Dermis blood vessel endothelial cell (primary cell): ENCODE results near the gene SCD. TPM values are rescaled to one million over a fixed set of nuclear protein-coding genes. Genes with fewer than 3 reads are reported as not detected.
"Not testable (repeated sequence)": the region's sequence is repeated elsewhere in the genome, so short reads cannot be mapped to it uniquely, and the experiment has no call there.

ENCODE experiments used
- DNase-seq: peaks from one replicate; pipeline ENCODE4 v3.0.0; 2010
- total RNA-seq: library from RNA; depleted of rRNA; stranded (reverse); fragments of >200 nt; gene quantifications from 2 replicates; pipeline ENCODE4 v1.2.3, GENCODE V29; 2014

The SCD gene
- total RNA-seq, 1 donor from 2014 or later, result 62.3 TPM

DNA sequence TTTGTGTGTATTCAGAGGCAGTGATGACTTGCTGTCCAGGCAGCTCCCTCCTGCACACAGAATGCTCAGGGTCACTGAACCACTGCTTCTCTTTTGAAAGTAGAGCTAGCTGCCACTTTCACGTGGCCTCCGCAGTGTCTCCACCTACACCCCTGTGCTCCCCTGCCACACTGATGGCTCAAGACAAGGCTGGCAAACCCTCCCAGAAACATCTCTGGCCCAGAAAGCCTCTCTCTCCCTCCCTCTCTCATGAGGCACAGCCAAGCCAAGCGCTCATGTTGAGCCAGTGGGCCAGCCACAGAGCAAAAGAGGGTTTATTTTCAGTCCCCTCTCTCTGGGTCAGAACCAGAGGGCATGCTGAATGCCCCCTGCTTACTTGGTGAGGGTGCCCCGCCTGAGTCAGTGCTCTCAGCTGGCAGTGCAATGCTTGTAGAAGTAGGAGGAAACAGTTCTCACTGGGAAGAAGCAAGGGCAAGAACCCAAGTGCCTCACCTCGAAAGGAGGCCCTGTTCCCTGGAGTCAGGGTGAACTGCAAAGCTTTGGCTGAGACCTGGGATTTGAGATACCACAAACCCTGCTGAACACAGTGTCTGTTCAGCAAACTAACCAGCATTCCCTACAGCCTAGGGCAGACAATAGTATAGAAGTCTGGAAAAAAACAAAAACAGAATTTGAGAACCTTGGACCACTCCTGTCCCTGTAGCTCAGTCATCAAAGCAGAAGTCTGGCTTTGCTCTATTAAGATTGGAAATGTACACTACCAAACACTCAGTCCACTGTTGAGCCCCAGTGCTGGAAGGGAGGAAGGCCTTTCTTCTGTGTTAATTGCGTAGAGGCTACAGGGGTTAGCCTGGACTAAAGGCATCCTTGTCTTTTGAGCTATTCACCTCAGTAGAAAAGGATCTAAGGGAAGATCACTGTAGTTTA, 15.8 kb downstream of the SCD start:
- DNase-seq, result no peak

DNA sequence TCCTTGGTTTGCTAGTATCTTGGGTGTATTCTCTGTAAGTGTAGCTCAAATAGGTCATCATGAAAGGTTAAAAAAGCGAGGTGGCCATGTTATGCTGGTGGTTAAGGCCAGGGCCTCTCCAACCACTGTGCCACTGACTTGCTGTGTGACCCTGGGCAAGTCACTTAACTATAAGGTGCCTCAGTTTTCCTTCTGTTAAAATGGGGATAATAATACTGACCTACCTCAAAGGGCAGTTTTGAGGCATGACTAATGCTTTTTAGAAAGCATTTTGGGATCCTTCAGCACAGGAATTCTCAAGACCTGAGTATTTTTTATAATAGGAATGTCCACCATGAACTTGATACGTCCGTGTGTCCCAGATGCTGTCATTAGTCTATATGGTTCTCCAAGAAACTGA, 17.1 kb downstream of the SCD start:
- DNase-seq, result no peak

DNA sequence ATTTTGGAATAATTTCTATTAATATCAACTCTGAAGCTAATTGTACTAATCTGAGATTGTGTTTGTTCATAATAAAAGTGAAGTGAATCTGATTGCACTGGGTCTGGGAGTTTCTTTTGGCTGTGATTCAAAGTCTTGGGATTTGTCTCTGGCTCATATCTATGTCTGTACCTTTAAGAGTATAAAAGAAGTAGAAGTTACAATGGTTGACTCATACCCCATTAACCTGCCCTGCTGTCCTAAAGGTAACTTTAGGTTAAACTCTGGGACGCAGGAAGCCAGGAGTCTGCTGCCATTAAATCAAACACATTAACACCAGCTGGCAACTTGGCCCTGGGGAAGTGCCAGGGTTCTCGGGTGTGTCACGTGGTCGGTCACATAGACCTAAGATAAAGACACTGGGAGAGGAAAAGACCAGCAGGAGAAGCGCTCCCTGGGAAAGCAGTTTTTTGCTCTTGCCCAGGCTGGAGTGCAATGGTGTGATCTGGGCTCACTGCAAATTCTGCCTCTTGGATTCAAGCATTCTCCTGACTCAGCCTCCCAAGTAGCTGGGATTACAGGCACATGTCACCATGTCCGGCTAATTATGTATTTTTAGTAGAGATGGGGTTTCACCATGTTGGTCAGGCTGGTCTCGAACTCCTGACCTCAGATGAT, 17.8 kb downstream of the SCD start:
- peak; percentile 91 for DNase-seq

DNA sequence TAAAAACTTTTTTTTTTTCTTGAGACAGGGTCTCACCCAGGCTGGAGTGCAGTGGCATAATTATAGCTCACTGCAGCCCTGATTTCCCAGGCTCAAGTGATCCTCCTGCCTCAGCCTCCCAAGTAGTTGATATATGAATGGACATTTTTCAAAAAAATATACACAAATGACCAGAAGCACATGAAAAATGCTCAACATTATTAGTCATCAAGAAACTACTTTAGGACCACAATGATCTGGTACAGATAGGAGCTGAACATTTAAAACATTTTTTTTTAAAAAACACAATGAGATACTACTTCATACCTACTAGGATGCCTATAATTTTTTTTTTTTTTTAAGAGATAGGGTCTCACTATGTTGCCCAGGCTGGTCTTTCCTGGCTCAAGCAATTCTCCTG, 21.7 kb downstream of the SCD start:
- DNase-seq, result no peak

DNA sequence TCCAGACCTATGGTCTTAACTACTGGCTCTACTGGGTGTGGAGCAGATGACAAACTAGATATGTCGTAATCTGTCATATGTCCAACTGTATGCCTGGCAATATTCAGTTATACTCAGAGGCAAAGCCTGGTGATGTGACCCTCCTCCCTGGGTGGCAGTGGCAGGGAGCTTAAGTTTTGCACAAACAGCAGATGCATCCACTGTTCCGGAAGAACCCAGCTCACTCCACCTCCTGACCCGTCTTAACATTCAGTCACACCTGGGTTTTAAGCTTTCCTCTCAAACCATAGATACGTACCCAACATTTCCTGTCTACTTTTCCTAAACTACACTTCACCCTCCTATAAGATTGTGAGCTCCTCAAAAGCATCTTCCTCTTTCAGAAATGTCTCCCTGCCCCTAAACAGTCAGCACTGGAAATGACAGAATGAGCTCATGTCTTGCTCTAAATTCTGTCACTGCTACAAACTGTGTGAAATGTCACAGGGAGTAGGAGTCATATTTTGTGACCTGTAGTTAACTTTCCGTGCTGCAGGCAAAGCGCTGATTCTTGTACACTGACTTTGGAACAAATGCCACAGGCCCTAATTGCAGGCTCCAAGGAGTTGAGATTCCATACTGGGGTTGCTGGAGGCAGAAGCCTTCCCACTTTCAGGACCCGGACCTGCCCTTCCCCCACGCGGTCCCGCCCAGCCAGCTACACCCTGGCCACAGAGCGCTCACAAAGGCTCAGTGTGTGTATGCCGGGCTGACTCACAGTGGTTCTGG, 23.9 kb downstream of the SCD start:
- DNase-seq, result peak; percentile 75

DNA sequence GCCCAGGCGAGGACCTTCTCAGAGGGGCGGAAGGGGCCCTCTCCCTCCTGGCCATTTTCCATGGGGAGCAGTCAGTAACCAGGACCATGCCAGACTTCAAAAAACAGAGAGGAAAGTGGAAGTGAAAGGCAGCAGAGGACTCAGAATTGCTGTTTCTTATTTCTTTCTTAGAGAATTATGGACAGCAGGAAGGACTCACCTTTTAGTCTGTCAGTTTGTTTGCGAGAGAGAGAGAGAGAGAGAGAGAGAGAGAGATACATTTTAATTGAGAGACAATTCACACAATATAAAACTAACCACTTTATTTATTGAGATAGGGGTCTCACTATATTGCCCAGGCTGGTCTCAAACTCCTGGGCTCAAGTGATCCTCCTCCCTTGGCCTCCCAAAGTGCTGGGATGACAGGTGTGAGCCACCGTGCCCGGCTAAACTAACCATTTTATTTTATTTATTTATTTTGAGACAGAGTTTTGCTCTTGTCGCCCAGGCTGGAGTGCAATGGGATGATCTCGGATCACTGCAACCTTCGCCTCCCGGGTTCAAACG, 24.5 kb downstream of the SCD start:
- DNase-seq, result no peak

DNA sequence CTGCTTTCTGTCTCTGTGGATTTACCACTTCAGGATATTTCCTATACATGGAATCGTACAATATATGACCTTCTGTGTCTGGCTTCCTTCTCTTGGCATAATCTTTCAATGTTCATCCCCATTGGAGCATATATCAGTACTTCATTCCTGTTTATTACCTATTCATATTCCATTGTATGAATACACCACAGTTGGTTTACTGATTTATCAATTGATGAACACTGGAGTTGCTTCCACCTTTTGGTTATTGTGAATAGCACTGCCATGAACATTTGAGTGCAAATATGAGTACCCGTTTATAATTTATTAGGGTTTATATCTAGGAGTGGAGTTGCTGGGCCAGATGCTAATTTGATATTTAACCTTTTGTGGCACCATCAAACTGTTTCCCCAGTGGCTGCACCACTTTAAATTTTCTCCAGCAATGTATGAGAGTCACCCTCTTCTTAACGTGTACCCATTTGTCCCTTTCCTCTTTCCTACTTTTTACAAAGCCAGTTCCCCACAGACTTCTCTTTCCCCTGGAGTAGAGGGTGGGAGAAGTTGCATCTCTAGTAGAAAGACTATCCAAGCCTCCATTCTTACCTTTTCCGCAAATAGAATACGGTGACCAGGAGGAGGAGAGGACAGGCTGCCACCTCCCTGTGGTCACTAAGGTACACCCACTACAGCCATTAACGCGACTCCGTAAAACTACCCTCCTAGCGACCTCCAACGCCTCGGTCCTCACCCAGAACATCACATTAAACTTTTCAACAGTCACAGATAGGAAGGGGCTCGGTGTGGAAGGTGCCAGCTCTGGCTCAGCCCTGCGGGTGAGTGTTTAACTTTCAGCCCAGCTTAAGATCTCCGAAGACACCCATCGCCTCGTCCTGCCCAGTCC, 25.6 kb downstream of the SCD start:
- DNase-seq, result no peak

DNA sequence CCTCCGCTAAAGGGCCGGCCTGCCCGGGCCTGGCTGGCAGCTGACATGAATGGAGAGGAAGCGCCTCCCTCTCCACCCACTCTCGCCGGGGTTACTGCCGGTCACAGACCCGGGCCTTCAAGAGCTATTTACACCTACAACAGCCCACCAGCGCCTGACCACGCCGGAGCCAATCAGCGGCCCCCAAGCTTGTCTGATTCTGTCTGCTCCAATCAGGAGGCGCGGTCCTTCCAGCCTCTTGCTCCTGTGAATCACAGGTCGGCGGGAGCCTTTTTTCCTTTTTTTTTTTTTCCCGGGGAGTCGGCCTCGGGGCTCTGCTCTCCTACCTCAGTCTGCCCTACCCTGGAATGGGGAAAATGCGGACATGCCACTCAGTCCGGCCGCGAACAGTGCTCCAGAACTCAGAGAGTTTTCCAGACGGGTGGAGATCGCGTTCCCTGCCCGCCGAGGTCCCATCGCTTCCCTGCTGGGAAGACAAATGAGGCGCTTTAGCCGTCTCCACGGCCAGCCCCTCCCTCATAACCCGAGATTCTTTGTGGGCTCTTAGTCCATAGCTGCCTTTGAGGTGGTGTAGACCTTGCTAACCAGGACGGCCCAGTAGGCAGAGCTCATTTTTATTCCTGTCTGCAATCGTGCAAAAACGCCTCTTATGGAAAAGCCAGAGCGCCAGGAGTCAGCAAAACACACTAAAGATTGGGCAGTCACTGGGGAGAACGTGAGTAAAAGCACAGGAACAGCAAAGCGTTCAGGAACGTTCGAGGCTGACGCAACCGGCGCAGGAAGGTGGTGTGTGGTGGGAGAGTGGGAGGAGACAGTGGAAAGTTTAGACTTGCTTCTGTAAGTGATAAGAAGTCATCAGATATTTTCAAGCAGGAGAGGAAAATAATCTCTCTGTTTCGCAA, 26.5 kb downstream of the SCD start:
- DNase-seq, result peak; percentile 100

DNA sequence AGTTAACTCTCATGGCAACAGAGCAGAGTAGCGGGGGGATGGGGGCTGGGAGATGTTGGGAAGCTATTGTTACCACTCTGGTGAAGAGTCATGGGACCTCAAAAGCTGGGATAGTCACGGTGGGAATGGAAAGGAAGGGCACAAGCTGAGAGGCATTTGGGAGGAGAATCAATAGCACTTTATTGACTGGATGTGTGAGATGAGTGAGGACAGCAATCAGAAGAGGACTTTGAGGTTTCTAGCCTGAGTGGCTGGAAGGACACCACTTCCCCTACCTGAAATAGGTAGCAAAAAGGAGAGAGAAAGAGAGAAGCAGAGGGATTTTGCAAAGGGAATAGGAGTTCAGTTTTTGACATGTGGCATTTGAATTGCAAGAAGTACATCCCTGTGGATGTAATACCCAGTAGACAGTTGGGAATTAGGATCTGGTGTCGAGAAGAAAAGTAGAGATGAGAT, 27.2 kb downstream of the SCD start:
- no peak for DNase-seq

DNA sequence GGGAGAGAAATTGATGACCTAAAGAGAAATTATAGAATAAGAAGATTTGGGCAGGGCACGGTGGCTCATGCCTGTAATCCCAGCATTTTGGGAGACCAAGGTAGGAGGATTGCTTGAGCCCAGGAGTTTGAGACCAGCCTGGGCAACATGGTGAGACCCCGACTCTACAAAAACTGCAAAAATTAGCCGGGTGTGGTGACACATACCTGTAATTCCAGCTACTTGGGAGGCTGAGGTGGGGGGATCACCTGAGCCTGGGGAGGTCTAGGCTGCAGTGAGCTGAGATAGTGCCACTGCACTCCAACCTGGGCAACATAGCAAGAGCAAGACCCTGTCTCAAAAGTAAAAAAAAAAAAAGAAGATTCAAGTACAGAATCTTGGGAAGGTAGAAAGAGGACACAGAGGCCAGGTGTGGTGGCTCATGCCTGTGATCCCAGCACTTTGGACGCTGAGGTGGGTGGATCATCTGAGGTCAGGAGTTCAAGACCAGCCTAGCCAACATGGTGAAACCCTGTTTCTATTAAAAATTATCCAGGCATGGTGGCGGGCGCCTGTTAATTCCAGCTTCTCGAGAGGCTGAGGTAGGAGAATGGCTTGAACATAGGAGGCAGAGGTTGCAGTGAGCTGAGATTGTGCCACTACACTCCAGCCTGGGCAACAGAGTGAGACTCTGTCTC, 27.8 kb downstream of the SCD start:
- DNase-seq, result not testable (repeated sequence)

DNA sequence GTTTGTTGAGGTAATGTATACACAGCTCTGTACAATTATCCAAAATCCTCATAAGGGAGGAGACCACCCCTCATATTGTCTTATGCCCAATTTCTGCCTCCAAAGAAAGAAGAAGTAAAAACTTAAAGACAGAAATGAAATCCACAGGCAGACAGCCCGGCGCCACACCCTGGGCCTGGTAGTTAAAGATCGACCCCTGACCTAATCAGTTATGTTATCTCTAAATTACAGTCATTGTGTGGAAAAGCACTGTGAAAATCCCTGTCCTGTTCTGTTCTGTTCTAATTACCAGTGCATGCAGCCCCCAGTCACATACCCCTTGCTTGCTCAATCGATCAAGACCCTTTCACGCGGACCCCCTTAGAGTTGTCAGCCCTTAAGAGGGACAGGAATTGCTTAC, 29.6 kb downstream of the SCD start:
- not testable (repeated sequence) for DNase-seq

DNA sequence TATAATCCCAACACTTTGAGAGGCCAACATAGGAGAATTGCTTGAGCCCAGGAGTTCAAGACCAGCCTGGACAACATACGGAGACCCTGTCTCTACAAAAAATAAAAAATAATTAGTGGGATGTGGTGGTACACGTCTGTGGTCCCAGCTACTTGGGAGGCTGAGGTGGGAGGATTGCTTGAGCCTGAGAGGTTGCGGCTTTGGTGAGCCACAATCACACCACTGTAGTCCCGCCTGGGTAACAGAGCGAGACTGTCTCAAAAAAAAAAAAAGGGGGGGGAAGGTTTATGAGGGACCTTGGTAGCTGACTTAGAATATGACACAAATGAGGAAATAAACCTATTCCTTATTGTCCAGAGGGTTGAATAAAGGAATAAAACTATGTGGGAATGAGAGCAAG, 30.8 kb downstream of the SCD start:
- no peak for DNase-seq

DNA sequence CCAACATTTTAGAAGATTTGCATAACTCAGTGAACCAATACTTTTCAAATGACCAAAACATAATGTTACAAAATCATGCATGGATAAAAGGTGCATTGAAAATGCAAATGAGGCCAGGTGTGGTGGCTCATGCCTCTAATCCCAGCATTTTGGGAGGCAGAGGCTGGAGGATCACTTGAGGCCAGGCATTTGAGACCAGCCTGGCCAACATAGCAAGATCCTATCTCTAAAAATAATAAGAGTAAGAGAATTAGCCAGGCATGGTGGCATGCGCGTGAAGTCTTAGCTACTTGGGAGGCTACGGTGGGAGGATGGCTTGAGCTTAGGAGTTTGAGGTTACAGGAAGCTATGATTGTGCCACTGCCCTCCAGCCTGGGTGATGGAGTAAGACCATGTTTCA, 33.4 kb downstream of the SCD start:
- DNase-seq, result no peak

DNA sequence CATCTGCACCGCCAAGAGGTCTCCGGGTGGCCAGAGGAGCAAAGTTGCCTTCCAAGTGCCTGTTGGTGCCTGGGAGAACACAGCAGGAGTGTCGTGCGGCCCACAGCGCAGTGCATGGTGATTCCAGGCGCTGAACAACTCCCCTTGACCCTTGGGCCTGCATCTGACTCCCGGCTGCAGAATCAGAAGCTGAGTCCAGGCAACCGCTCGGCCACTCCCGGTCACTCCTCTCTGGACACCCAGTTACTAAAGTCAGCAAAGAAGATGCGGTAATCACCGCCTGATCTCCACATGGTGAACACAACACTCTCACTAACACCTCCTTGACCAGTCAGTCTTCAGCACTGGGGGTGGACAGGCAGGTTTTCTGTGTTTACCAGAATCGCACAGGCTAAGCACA, 35.5 kb downstream of the SCD start:
- DNase-seq, result no peak

DNA sequence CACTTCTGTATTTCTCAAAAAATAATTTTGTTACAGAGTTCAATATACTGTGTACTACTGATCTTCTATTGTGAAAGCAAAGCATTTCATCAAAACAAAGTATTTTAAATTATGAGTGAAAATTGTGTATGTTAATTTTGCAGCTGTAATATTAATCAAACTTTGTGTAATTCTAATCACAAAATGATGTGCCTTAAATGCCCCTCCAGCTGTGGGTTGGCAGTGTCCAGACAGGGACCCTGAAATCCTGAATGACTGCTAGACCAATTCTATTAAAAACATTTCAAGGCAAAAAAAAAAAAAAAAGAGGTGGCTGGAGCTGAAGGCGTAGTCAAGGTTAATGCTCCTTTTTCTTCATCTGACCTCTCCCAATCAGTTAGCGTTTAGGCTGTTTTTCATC, 36.2 kb downstream of the SCD start:
- DNase-seq, result no peak

DNA sequence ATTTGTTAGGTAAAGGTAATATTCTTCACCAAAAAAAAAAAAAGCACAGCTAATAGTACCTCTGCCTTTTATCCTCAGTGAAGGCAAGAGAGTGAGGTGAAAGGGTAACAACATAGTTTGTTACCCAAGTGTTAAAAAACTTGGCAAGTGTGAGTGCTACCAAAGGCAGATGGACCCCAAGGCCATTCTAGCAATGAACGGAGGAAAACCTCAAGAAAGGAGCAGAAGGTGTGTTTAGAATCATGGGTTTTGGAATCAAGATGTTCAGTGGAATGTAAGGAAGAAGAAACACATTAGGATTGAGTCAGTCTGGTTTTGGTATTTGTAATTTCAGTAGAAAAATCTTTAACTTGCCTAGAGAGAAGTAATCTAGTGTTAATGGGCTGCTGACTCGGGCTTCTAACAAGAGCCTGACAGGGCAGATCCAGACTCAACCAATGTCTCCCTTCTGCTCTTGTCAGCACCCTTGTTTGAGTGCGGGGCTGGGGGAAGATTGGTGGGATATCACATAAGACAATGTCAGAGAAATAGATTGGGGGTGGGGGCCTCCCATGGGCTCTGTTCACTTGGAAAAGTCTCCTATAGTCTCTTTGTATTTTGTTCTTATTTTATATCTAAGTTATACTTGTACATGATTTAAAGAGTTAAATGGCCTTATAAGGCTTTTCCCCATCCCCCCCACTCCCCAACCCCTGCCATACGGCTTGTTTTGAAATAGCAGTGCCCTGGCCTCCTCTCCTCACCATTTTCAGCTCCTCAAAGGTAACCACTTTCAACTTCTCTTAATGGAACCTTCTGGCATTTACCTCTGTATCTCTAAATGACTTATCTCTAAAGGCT, 44.4 kb downstream of the SCD start:
- no peak for DNase-seq

DNA sequence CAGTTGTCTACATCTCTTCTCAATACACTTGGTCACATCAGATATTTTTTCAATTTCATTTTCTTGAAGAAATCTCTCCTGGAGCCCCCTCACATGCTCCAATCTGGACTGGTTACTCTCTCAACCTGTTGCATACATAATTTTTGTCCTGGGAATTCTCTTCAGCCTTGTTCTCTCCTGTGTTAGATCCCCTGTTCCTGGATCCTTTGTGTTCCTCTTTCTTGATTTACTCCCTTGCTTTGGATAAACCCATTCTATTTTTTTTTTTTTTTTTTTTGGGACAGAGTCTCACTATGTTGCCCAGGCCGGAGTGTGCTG, 45.6 kb downstream of the SCD start:
- DNase-seq, result no peak

DNA sequence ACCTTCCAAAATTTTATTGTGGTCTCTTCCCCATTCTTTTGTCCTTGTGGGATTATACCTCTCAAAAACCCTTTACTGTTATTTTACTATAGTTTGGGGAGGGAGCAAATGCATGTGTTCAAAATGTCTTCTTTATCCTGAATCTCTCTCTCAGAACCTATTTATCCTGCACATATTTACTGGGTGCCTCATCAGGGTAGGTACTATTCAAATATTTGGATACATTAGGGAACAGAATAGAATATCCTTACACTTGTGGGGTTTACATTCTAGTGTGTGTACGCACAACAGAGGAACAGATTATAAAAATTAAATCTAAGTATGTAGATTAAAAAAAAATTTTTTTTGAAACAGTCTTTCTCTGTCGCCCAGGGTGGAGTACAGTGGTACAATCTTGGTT, 48.6 kb downstream of the SCD start:
- DNase-seq, result no peak

DNA sequence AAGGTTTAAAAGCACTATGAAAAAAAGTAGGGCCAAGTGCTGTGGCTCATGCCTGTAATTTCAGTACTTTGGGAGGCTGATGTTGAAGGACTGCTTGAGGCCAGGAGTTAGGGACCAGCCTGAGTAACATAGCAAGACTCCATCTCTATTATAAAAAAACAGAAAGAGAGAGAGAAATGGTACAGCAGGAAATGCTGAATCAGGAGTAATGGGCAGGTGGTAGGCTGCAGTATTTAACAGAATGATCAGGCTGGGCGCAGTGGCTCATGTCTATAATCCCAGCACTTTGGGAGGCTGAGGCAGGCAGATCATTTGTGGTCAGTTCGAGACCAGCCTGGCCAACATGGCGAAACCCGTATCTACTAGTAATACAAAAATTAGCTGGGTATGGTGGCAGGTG, 49.6 kb downstream of the SCD start:
- DNase-seq, result no peak
